OCI-LY1 (cell line): Measurements from ENCODE around the gene RFESD.

Experiments
- CTCF ChIP-seq: fragments of 200-600 bp; sonication (generic), shearing (Covaris generic); IDR thresholded peaks from 2 replicates; pipeline ENCODE4 v1.5.1; 2017; ENCODE audit warnings: mild to moderate bottlenecking, antibody characterized with exemption, low read length, moderate library complexity, mixed read lengths
- EZH2 ChIP-seq: fragments of 200-600 bp; sonication (generic), shearing (Covaris generic); IDR thresholded peaks from 2 replicates; pipeline ENCODE4 v1.8.0; 2017; ENCODE audit warnings: borderline replicate concordance, mixed run types, mild to moderate bottlenecking, antibody characterized with exemption, low read length, moderate library complexity, mixed read lengths

GRCh38 chr5:95690333-95690732, 43.8 kb downstream of the RFESD start:
- TF ChIP-seq CTCF, result no peak
- TF ChIP-seq EZH2, result no peak
